SU-DHL-6 (cell line): ENCODE data around the gene CADPS.

ENCODE experiments used
- H2AFZ ChIP-seq: fragments of 200-600 bp; sonication (generic); 2 replicates; pipeline ENCODE4 v1.6.1; 2014; ENCODE audit warnings: low read depth, mild to moderate bottlenecking, moderate library complexity, mixed read lengths, antibody characterized with exemption, low read length; ENCODE audit not compliant: severe bottlenecking
- H3F3A ChIP-seq: fragments of 200-600 bp; shearing (Covaris generic); 2 replicates; pipeline ENCODE4 v1.6.0; 2016; ENCODE audit warnings: antibody characterized with exemption, mild to moderate bottlenecking; ENCODE audit not compliant: insufficient read depth
- H3K27ac ChIP-seq: fragments of 200-600 bp; sonication (generic); 2 replicates; pipeline ENCODE4 v1.5.1; 2016; ENCODE audit warnings: low read depth, mild to moderate bottlenecking, low read length, moderate library complexity, mixed read lengths
- H3K27me3 ChIP-seq: fragments of 200-600 bp; sonication (generic), shearing (Covaris generic); 2 replicates; pipeline ENCODE4 v1.6.0; 2014; ENCODE audit warnings: mild to moderate bottlenecking, low read length
- H3K36me3 ChIP-seq: fragments of 200-600 bp; sonication (generic); 2 replicates; pipeline ENCODE4 v1.6.1; 2014; ENCODE audit warnings: mild to moderate bottlenecking, low read length, mixed read lengths
- H3K4me2 ChIP-seq: fragments of 300-600, 200-600 bp; shearing (Covaris generic), sonication (generic); 2 replicates; pipeline ENCODE4 v1.6.0; 2014; ENCODE audit warnings: low read length, low read depth, mild to moderate bottlenecking; ENCODE audit not compliant: poor library complexity, severe bottlenecking
- H3K4me3 ChIP-seq: fragments of 200-600 bp; sonication (generic); 2 replicates; pipeline ENCODE4 v1.5.1; 2014; ENCODE audit warnings: antibody characterized with exemption, low read length, mild to moderate bottlenecking, mixed read lengths; ENCODE audit not compliant: insufficient read depth, poor library complexity, severe bottlenecking
- H3K79me2 ChIP-seq: fragments of 200-600 bp; sonication (generic); 2 replicates; pipeline ENCODE4 v1.6.1; 2014; ENCODE audit warnings: mild to moderate bottlenecking, low read length, moderate library complexity; ENCODE audit not compliant: insufficient read depth
- H3K9ac ChIP-seq: fragments of 200-600 bp; sonication (generic); 2 replicates; pipeline ENCODE4 v1.7.0; 2014; ENCODE audit warnings: mild to moderate bottlenecking, low read length
- H3K9me2 ChIP-seq: fragments of 200-600 bp; sonication (generic); replicated peaks from 2 replicates; pipeline ENCODE4 v1.6.1; 2014; ENCODE audit warnings: low read length; ENCODE audit not compliant: insufficient read depth
- H3K9me3 ChIP-seq: fragments of 200-600 bp; sonication (generic); 2 replicates; pipeline ENCODE4 v1.6.1; 2014; ENCODE audit warnings: low read length, mixed read lengths; ENCODE audit not compliant: insufficient read depth
- H4K20me1 ChIP-seq: fragments of 200-600 bp; sonication (generic); 2 replicates; pipeline ENCODE4 v1.6.1; 2014; ENCODE audit warnings: low read depth, mild to moderate bottlenecking, antibody characterized with exemption, low read length, moderate library complexity, mixed read lengths
- CTCF ChIP-seq: fragments of 200-600 bp; sonication (generic); IDR thresholded peaks from one replicate; pipeline ENCODE4 v1.5.1; 2017; ENCODE audit warnings: antibody characterized with exemption, mild to moderate bottlenecking, low read length, moderate library complexity; ENCODE audit not compliant: insufficient read depth, poor library complexity, severe bottlenecking
- EZH2phosphoT487 ChIP-seq: fragments of 200-600 bp; sonication (generic), shearing (Covaris generic); conservative IDR thresholded peaks from 2 replicates; pipeline ENCODE4 v1.6.1; 2018; ENCODE audit warnings: mild to moderate bottlenecking, antibody characterized with exemption, low read length, moderate library complexity, mixed read lengths

CADPS gene

GRCh38 chr3:62722344-62722743, 152.9 kb downstream of the CADPS start:
- Histone ChIP-seq H4K20me1 (no peaks in the 10 kb centered on the region), H3K27me3 (no peaks in the 10 kb centered on the region), H3K27ac (no peak overlapping the region), H3K9me3 (no peaks in the 10 kb centered on the region), H3K36me3 (no peaks in the 10 kb centered on the region), H3K4me3 (no peak overlapping the region), H3K9me2 (no peaks in the 10 kb centered on the region), H3F3A (no peaks in the 10 kb centered on the region), H2AFZ (no peak overlapping the region), H3K79me2 (no peaks in the 10 kb centered on the region), H3K9ac (no peak overlapping the region), H3K4me2 (no peak overlapping the region)
- TF ChIP-seq EZH2phosphoT487, result no peak
- no peak for TF ChIP-seq CTCF

DNA sequence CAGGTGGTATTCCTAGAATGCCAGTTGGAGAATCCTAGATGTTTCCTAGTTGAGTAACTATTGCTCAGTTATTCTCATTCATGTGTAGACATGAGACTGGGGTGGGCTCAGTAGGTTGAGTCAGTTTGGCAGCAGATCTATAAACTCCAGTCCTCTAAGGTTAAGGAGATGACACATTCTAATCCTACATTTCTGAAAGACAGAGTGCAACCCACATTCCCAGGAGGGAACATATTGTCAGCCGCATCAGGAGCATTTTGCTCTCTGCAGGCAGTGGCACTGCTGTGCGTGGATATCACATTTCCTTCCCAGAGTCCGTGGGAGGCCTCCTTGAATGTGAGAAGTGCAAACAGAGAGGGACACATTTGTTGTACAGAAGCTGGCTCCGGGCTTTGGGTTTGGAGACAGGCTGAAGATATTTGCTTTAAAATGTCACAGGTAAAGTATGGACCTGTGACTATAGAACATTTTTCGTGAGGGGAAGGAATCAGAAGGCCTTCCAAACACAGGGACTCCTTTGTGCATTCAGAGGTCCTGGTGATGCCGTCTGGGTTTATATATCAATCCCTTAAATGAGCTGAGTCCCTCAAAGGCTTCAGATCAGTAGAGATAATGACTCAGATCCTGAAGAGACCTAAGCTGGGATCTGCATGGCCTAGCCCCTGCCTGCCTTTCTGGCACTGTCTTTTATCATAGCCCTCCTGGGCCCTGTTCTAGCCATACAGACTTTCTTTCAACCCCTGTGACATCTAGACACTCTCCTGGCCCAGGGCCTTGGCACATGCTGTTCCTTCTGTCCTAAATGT, 156.5 kb downstream of the CADPS start:
- no peaks in the 10 kb centered on the region for H3K9me2 ChIP-seq
- H2AFZ ChIP-seq, result no peak overlapping the region
- H3K9me3 ChIP-seq, result no peaks in the 10 kb centered on the region
- H3K27me3 ChIP-seq, result no peaks in the 10 kb centered on the region
- no peak overlapping the region for H3K4me3 ChIP-seq
- H3F3A ChIP-seq, result no peaks in the 10 kb centered on the region
- TF ChIP-seq CTCF (no peak), EZH2phosphoT487 (no peak)
- H3K79me2 ChIP-seq, result no peaks in the 10 kb centered on the region
- no peak overlapping the region for H3K9ac ChIP-seq
- H3K27ac ChIP-seq, result no peak overlapping the region
- no peak overlapping the region for H3K4me2 ChIP-seq
- H4K20me1 ChIP-seq, result no peaks in the 10 kb centered on the region
- no peaks in the 10 kb centered on the region for H3K36me3 ChIP-seq

DNA sequence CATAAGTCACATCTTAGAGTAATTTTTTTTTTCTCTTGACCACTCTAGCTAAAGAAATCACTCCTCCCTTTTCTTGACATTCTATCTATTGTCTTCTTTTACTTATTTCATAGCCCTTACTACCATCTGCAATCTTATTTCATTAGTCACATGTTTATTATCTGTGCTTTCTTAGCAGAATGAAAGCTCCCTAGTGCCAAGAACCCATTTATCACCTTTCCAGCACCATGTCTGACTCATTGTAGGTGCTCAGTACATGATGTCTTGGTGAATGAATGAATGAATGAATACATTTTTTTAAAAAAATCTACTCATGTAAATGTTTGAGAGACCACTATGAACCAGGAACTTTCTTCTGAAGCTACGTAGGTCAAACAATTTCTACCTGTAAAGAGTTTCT, 157.2 kb downstream of the CADPS start:
- H3K9ac ChIP-seq, result no peak overlapping the region
- H3F3A ChIP-seq, result no peaks in the 10 kb centered on the region
- H3K36me3 ChIP-seq, result no peaks in the 10 kb centered on the region
- H2AFZ ChIP-seq, result no peak overlapping the region
- no peaks in the 10 kb centered on the region for H3K9me3 ChIP-seq
- H3K79me2 ChIP-seq, result no peaks in the 10 kb centered on the region
- no peaks in the 10 kb centered on the region for H3K9me2 ChIP-seq
- TF ChIP-seq CTCF (no peak), EZH2phosphoT487 (no peak)
- H3K4me2 ChIP-seq, result no peak overlapping the region
- H3K4me3 ChIP-seq, result no peak overlapping the region
- H4K20me1 ChIP-seq, result no peaks in the 10 kb centered on the region
- H3K27me3 ChIP-seq, result no peaks in the 10 kb centered on the region
- H3K27ac ChIP-seq, result no peak overlapping the region
